ENCODE measurements around the gene MMP2. TPM values are rescaled to one million over a fixed set of nuclear protein-coding genes. Genes with fewer than 3 reads are reported as not detected.

The MMP2 gene
- total RNA-seq, 1 experiment from 2014 or later, result not detected

DNA sequence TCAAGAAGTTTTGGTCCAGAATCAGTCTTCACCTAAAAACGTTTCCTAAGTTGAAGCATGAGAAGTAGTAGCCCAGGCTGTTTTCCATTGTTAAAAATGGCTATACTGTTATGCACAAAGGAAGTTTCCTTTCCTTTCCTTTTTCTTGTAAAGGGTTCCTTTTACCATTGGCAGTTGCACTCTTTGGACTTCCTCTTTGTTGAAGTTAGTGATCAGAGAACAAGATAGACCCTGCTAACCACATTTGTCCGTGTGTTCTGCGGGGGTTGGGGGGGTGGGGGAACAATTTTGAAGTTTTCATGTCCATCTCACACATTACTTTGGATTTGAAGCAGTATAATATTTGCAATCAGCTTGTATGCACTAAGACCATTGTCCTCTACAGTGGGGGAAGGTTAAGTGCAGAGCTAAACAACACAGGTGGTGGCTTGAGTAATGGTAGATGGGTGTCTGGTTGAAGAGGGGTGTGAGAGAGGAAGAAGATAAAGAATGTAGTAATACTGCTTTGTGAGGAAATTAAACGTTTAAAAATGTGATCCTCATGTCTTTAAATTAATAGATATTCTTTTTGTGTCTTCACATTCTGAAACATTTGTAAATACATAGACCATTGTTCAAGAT, 31.3 kb downstream of the MMP2 start:
- H3F3A ChIP-seq (ENCODE audit: low read length, unreplicated experiment), result no peaks in the 10 kb centered on the region
- peak overlapping the region; percentile 71 for H3K4me2 ChIP-seq (ENCODE audit: low read length)
- BruUV-seq (replicated peaks), result no TSS peak
- H3K4me3 ChIP-seq (ENCODE audit: low read length), result peak overlapping the region; percentile 71
- no peaks in the 10 kb centered on the region for H3K9me2 ChIP-seq (replicated peaks; ENCODE audit: low read length)
- H3K9me3 ChIP-seq (ENCODE audit: low read length), result no peaks in the 10 kb centered on the region
- TF ChIP-seq, protein P1, sequence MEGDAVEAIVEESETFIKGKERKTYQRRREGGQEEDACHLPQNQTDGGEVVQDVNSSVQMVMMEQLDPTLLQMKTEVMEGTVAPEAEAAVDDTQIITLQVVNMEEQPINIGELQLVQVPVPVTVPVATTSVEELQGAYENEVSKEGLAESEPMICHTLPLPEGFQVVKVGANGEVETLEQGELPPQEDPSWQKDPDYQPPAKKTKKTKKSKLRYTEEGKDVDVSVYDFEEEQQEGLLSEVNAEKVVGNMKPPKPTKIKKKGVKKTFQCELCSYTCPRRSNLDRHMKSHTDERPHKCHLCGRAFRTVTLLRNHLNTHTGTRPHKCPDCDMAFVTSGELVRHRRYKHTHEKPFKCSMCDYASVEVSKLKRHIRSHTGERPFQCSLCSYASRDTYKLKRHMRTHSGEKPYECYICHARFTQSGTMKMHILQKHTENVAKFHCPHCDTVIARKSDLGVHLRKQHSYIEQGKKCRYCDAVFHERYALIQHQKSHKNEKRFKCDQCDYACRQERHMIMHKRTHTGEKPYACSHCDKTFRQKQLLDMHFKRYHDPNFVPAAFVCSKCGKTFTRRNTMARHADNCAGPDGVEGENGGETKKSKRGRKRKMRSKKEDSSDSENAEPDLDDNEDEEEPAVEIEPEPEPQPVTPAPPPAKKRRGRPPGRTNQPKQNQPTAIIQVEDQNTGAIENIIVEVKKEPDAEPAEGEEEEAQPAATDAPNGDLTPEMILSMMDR (conservative IDR thresholded peaks at IDR 0.05; ENCODE audit: low read depth, low read length), result no peak
- no peak for TF ChIP-seq EZH2phosphoT487 (IDR thresholded peaks at IDR 0.05; ENCODE audit: borderline replicate concordance, low read length)
- TF ChIP-seq EZH2 (IDR thresholded peaks at IDR 0.05; ENCODE audit: low read length, unreplicated experiment), result no peak
- intact Hi-C loops (cut with micrococcal nuclease), result no loop called here
- no peaks in the 10 kb centered on the region for H4K20me1 ChIP-seq (ENCODE audit: low read length)
- no peak for ATAC-seq
- ChIA-PET CTCF (no interaction called here), POLR2A (ENCODE audit: unreplicated experiment) (no interaction called here)
- no peak overlapping the region for H3K9ac ChIP-seq (ENCODE audit: low read length)
- H3K4me1 ChIP-seq (ENCODE audit: insufficient read depth, low read length), result no peaks in the 10 kb centered on the region
- no peak overlapping the region for H3K27ac ChIP-seq (ENCODE audit: low read length)
- H2AFZ ChIP-seq (ENCODE audit: low read length), result no peak overlapping the region
- no peaks in the 10 kb centered on the region for H3K36me3 ChIP-seq (ENCODE audit: low read depth, low read length)
- H3K79me2 ChIP-seq (ENCODE audit: low read length), result peaks cover 14% of the 10 kb centered on the region; the same call in 1 of the 2 replicates
- no peak for DNase-seq
- no peaks in the 10 kb centered on the region for H3K27me3 ChIP-seq (ENCODE audit: low read length)

DNA sequence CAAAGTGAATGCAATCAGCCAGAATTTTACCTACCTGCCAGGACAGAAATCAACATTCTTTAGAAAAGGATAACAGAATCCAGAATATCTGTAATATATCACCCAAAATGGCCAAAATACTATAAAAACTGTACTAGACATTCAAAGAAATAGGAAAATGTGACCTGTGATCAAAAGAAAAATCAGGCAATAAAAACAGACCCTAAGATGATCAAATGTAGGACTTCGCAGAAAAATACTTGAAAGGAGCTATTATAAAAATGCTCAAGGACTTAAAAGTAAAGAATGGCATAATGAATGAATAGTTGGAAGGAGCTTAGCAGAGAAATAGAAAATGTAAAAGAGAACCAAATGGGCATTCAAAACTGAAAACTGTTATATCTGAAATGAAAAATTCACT, 33.9 kb downstream of the MMP2 start:
- ATAC-seq (no peak), DNase-seq (no peak)
- Histone ChIP-seq H3K9me3 (ENCODE audit: low read length) (no peaks in the 10 kb centered on the region), H3F3A (ENCODE audit: low read length, unreplicated experiment) (no peaks in the 10 kb centered on the region), H4K20me1 (ENCODE audit: low read length) (no peaks in the 10 kb centered on the region), H3K4me1 (ENCODE audit: insufficient read depth, low read length) (no peaks in the 10 kb centered on the region), H2AFZ (ENCODE audit: low read length) (no peak overlapping the region), H3K79me2 (ENCODE audit: low read length) (peaks cover 14% of the 10 kb centered on the region; the same call in 1 of the 2 replicates), H3K9me2 (replicated peaks; ENCODE audit: low read length) (no peaks in the 10 kb centered on the region), H3K27me3 (ENCODE audit: low read length) (no peaks in the 10 kb centered on the region), H3K36me3 (ENCODE audit: low read depth, low read length) (no peaks in the 10 kb centered on the region), H3K9ac (ENCODE audit: low read length) (no peak overlapping the region), H3K4me2 (ENCODE audit: low read length) (no peak overlapping the region), H3K4me3 (ENCODE audit: low read length) (no peak overlapping the region), H3K27ac (ENCODE audit: low read length) (no peak overlapping the region)
- TF ChIP-seq, protein P1 (conservative IDR thresholded peaks at IDR 0.05; ENCODE audit: low read depth, low read length), result no peak
- TF ChIP-seq EZH2 (IDR thresholded peaks at IDR 0.05; ENCODE audit: low read length, unreplicated experiment) (no peak), EZH2phosphoT487 (IDR thresholded peaks at IDR 0.05; ENCODE audit: borderline replicate concordance, low read length) (no peak)
- CTCF ChIA-PET, result no interaction called here
- POLR2A ChIA-PET (ENCODE audit: unreplicated experiment), result no interaction called here
- no TSS peak for BruUV-seq (replicated peaks)
- intact Hi-C loops (cut with micrococcal nuclease), result no loop called here

DNA sequence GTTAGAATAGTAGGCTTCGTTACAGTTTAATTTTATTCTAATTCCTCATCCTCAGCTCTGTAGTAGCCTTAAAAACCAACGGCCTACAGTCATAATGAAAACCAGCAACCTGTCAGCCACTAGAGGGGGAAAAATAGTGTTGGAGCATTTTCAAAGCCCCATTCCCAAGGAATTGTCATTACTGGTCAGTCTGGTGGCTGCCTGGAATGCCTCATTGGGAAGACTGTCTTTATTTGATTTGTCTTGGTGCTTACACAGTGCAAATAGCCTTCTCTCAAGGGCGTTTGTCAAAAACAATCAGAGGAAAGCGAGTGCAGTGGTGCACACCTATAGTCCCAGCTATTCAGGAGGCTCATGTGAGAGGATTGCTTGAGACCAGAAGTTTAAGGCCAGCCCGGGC, 34.6 kb downstream of the MMP2 start:
- TF ChIP-seq EZH2phosphoT487 (IDR thresholded peaks at IDR 0.05; ENCODE audit: borderline replicate concordance, low read length) (no peak), EZH2 (IDR thresholded peaks at IDR 0.05; ENCODE audit: low read length, unreplicated experiment) (no peak)
- TF ChIP-seq, protein P1 (conservative IDR thresholded peaks at IDR 0.05; ENCODE audit: low read depth, low read length), result no peak
- intact Hi-C loops (cut with micrococcal nuclease), result no loop called here
- CTCF ChIA-PET, result no interaction called here
- no peak overlapping the region for H3K27ac ChIP-seq (ENCODE audit: low read length)
- BruUV-seq (replicated peaks), result no TSS peak
- no peak overlapping the region for H3K4me2 ChIP-seq (ENCODE audit: low read length)
- no peaks in the 10 kb centered on the region for H3K9me3 ChIP-seq (ENCODE audit: low read length)
- peaks cover 14% of the 10 kb centered on the region; the same call in 1 of the 2 replicates for H3K79me2 ChIP-seq (ENCODE audit: low read length)
- H3F3A ChIP-seq (ENCODE audit: low read length, unreplicated experiment), result no peaks in the 10 kb centered on the region
- DNase-seq, result no peak
- no peaks in the 10 kb centered on the region for H3K9me2 ChIP-seq (replicated peaks; ENCODE audit: low read length)
- no peaks in the 10 kb centered on the region for H3K4me1 ChIP-seq (ENCODE audit: insufficient read depth, low read length)
- H3K9ac ChIP-seq (ENCODE audit: low read length), result no peak overlapping the region
- H4K20me1 ChIP-seq (ENCODE audit: low read length), result no peaks in the 10 kb centered on the region
- no peaks in the 10 kb centered on the region for H3K27me3 ChIP-seq (ENCODE audit: low read length)
- no peak overlapping the region for H2AFZ ChIP-seq (ENCODE audit: low read length)
- ATAC-seq, result no peak
- no peak overlapping the region for H3K4me3 ChIP-seq (ENCODE audit: low read length)
- no peaks in the 10 kb centered on the region for H3K36me3 ChIP-seq (ENCODE audit: low read depth, low read length)
- POLR2A ChIA-PET (ENCODE audit: unreplicated experiment), result no interaction called here
